ENCODE results near the gene SIGLEC14. TPM values are rescaled to one million over a fixed set of nuclear protein-coding genes. Genes with fewer than 3 reads are reported as not detected.

SIGLEC14 gene
- total RNA-seq, 4 donors from 2014 or later, result 0.69 to 3.5 (median 1.0) TPM; not detected in 1

GRCh38 chr19:51668216-51668615, 21.6 kb upstream of the SIGLEC14 start:
- H3K36me3 ChIP-seq, result no peaks in the 10 kb centered on the region
- no peaks in the 10 kb centered on the region for H3K9me3 ChIP-seq

GRCh38 chr19:51664997-51665396, 18.4 kb upstream of the SIGLEC14 start:
- Histone ChIP-seq H3K9me3 (no peaks in the 10 kb centered on the region), H3K36me3 (no peaks in the 10 kb centered on the region), H3K27me3 (peaks cover 0 to 3% of the 10 kb centered on the region in 2 donors), H3K27ac (no peak overlapping the region), H3K4me1 (no peaks in the 10 kb centered on the region), H3K4me3 (no peak overlapping the region)
- TF ChIP-seq POLR2A (IDR thresholded peaks at IDR 0.05), result no peak
- no peak for TF ChIP-seq CTCF (IDR thresholded peaks at IDR 0.05)
- DNase-seq, result no peak
- intact Hi-C loops (cut with DNase I; ENCODE audit: low total_unique reads), result no loop called here

More at GRCh38 chr19:51668216-51668615, 21.6 kb upstream of the SIGLEC14 start:
- intact Hi-C loops (cut with DNase I; ENCODE audit: low total_unique reads), result no loop called here
- DNase-seq, result no peak
- H3K4me3 ChIP-seq, result no peak overlapping the region
- no peaks in the 10 kb centered on the region for H3K4me1 ChIP-seq
- no peaks in the 10 kb centered on the region for H3K27me3 ChIP-seq
- no peak overlapping the region for H3K27ac ChIP-seq
- TF ChIP-seq CTCF (IDR thresholded peaks at IDR 0.05), result no peak
- no peak for TF ChIP-seq POLR2A (IDR thresholded peaks at IDR 0.05)

GRCh38 chr19:51664131-51664530, 17.5 kb upstream of the SIGLEC14 start:
- no peak for DNase-seq
- TF ChIP-seq CTCF (IDR thresholded peaks at IDR 0.05) (no peak), POLR2A (IDR thresholded peaks at IDR 0.05) (no peak)
- no peaks in the 10 kb centered on the region for H3K4me1 ChIP-seq
- H3K36me3 ChIP-seq, result no peaks in the 10 kb centered on the region
- no peaks in the 10 kb centered on the region for H3K9me3 ChIP-seq
- intact Hi-C loops (cut with DNase I; ENCODE audit: low total_unique reads), result no loop called here
- H3K27me3 ChIP-seq, result peaks cover 0 to 3% of the 10 kb centered on the region in 2 donors
- no peak overlapping the region for H3K27ac ChIP-seq
- no peak overlapping the region for H3K4me3 ChIP-seq

GRCh38 chr19:51663650-51664049, 17.0 kb upstream of the SIGLEC14 start:
- Histone ChIP-seq H3K4me1 (no peaks in the 10 kb centered on the region), H3K9me3 (no peaks in the 10 kb centered on the region), H3K27me3 (peaks cover 0 to 3% of the 10 kb centered on the region in 2 donors), H3K27ac (no peak overlapping the region), H3K4me3 (no peak overlapping the region), H3K36me3 (no peaks in the 10 kb centered on the region)
- no peak for DNase-seq
- intact Hi-C loops (cut with DNase I; ENCODE audit: low total_unique reads), result no loop called here
- TF ChIP-seq POLR2A (IDR thresholded peaks at IDR 0.05), result no peak
- TF ChIP-seq CTCF (IDR thresholded peaks at IDR 0.05), result no peak

GRCh38 chr19:51660975-51661600, 14.5 kb upstream of the SIGLEC14 start:
- intact Hi-C loops (cut with DNase I; ENCODE audit: low total_unique reads), result no loop called here
- Histone ChIP-seq H3K27me3 (peaks cover 0 to 3% of the 10 kb centered on the region in 2 donors), H3K27ac (no peak overlapping the region), H3K9me3 (no peaks in the 10 kb centered on the region), H3K4me3 (no peak overlapping the region), H3K36me3 (no peaks in the 10 kb centered on the region), H3K4me1 (no peaks in the 10 kb centered on the region)
- peak; percentile 60 to 63 for DNase-seq
- TF ChIP-seq POLR2A (IDR thresholded peaks at IDR 0.05), result no peak
- TF ChIP-seq CTCF (IDR thresholded peaks at IDR 0.05), result peak; percentile 11 to 47 (median 31)
